Testis (tissue), 2 donors: ENCODE data around the gene OLIG2.

Source experiments
- POLR2A ChIP-seq: fragments of 450-650 bp; IDR thresholded peaks from one replicate; pipeline ENCODE4 v1.6.1; 2017; ENCODE audit warnings: antibody characterized with exemption, mild to moderate bottlenecking, moderate library complexity
- TF ChIP-seq, protein P1 (sequence below), 3 experiments: fragments of 450-650 bp in 2 of 3; fragments of 200-600 bp in 1 of 3; sonication (generic) in 1 of 3; IDR thresholded peaks; one replicate each; pipeline ENCODE4 v1.5.1; 2016 to 2019; ENCODE audit warnings: antibody characterized with exemption in 3 of 3, mild to moderate bottlenecking in 2 of 3, moderate library complexity in 1 of 3

- TF ChIP-seq, protein P1, sequence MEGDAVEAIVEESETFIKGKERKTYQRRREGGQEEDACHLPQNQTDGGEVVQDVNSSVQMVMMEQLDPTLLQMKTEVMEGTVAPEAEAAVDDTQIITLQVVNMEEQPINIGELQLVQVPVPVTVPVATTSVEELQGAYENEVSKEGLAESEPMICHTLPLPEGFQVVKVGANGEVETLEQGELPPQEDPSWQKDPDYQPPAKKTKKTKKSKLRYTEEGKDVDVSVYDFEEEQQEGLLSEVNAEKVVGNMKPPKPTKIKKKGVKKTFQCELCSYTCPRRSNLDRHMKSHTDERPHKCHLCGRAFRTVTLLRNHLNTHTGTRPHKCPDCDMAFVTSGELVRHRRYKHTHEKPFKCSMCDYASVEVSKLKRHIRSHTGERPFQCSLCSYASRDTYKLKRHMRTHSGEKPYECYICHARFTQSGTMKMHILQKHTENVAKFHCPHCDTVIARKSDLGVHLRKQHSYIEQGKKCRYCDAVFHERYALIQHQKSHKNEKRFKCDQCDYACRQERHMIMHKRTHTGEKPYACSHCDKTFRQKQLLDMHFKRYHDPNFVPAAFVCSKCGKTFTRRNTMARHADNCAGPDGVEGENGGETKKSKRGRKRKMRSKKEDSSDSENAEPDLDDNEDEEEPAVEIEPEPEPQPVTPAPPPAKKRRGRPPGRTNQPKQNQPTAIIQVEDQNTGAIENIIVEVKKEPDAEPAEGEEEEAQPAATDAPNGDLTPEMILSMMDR (IDR thresholded peaks at IDR 0.05): no peak
- no peak for TF ChIP-seq POLR2A
Measured at GRCh38 chr21:33075128-33075527, 49.4 kb downstream of the OLIG2 start.
